ENCODE results near the gene NANOG.

GRCh38 chr12:7801460-7801859 lies 12.3 kb downstream of the NANOG start:
- TF ChIP-seq CTCF (conservative IDR thresholded peaks at IDR 0.05; ENCODE audit: low read depth in 2 of 2) (no peak), EZH2 (IDR thresholded peaks at IDR 0.05; ENCODE audit: low read depth, unreplicated experiment) (no peak), CREB1 (CRISPR knock-in tag; IDR thresholded peaks at IDR 0.05; ENCODE audit: low read depth) (no peak), POLR2AphosphoS5 (IDR thresholded peaks at IDR 0.05; ENCODE audit: low read depth) (peak; percentile 35; the same call in 1 of the 2 replicates), EZH2phosphoT487 (IDR thresholded peaks at IDR 0.05; ENCODE audit: unreplicated experiment) (no peak), REST (IDR thresholded peaks at IDR 0.05; ENCODE audit: unreplicated experiment) (no peak), ZNF331 (CRISPR knock-in tag; IDR thresholded peaks at IDR 0.05; ENCODE audit: low read depth) (no peak), NANOG (IDR thresholded peaks at IDR 0.05; ENCODE audit: borderline replicate concordance) (no peak), JUNB (IDR thresholded peaks at IDR 0.05; ENCODE audit: unreplicated experiment) (no peak), ETS1 (IDR thresholded peaks at IDR 0.05) (no peak), STAT1 (IDR thresholded peaks at IDR 0.05; ENCODE audit: unreplicated experiment) (no peak)

Measured in GM23338 (cell line).